HG03135 (cell line): ENCODE measurements around the gene ACOT7.
"Not testable (repeated sequence)": the region's sequence is repeated elsewhere in the genome, so short reads cannot be mapped to it uniquely, and the experiment has no call there.

Experiments used
- ATAC-seq: cut with Tn5 transposase; IDR thresholded peaks from one replicate; pipeline ENCODE4 v1.9.1; 2021; ENCODE audit warnings: mild to moderate bottlenecking, moderate library complexity; ENCODE audit not compliant: unreplicated experiment

ACOT7 gene

GRCh38 chr1:6401673-6402072 lies 8.1 kb upstream of the ACOT7 start:
- no peak for ATAC-seq

- no peak for ATAC-seq
These were observed 5.7 kb upstream of the ACOT7 start for GRCh38 chr1:6399294-6399693.

GRCh38 chr1:6397844-6398441 lies 4.4 kb upstream of the ACOT7 start:
- no peak for ATAC-seq

- ATAC-seq = no peak
These were observed 3.4 kb upstream of the ACOT7 start for GRCh38 chr1:6396998-6397397.

GRCh38 chr1:6395781-6396244 lies 2.2 kb upstream of the ACOT7 start:
- ATAC-seq = not testable (repeated sequence)

GRCh38 chr1:6395130-6395529 lies 1.6 kb upstream of the ACOT7 start:
- ATAC-seq = not testable (repeated sequence)

- ATAC-seq = no peak
These were observed 663 bp downstream of the ACOT7 start for GRCh38 chr1:6392809-6393399.

- ATAC-seq = peak; percentile 0
These were observed 1.4 kb downstream of the ACOT7 start for GRCh38 chr1:6391951-6392808.

- no peak for ATAC-seq
These were observed 3.6 kb downstream of the ACOT7 start for GRCh38 chr1:6389971-6390370.

- no peak for ATAC-seq
These were observed 7.1 kb downstream of the ACOT7 start for GRCh38 chr1:6386371-6386949.

GRCh38 chr1:6385488-6386191 lies 7.9 kb downstream of the ACOT7 start:
- no peak for ATAC-seq

- no peak for ATAC-seq
These were observed 8.6 kb downstream of the ACOT7 start for GRCh38 chr1:6384962-6385361.

- no peak for ATAC-seq
These were observed 9.4 kb downstream of the ACOT7 start for GRCh38 chr1:6384135-6384534.

GRCh38 chr1:6380037-6380436 lies 13.5 kb downstream of the ACOT7 start:
- no peak for ATAC-seq

- ATAC-seq = no peak
These were observed 15.3 kb downstream of the ACOT7 start for GRCh38 chr1:6378096-6378746.

- ATAC-seq = no peak
These were observed 19.4 kb downstream of the ACOT7 start for GRCh38 chr1:6373961-6374720.

GRCh38 chr1:6372236-6372635 lies 21.3 kb downstream of the ACOT7 start:
- not testable (repeated sequence) for ATAC-seq

GRCh38 chr1:6370006-6370405 lies 23.6 kb downstream of the ACOT7 start:
- no peak for ATAC-seq

- no peak for ATAC-seq
These were observed 26.1 kb downstream of the ACOT7 start for GRCh38 chr1:6367381-6368012.
